NCI-H774 (cell line): ENCODE data around the gene RRBP1.

Source experiments
- DNase-seq: peaks from one replicate; lab custom pipeline; 2025; lab: John Stamatoyannopoulos, UW

Gene RRBP1

DNA sequence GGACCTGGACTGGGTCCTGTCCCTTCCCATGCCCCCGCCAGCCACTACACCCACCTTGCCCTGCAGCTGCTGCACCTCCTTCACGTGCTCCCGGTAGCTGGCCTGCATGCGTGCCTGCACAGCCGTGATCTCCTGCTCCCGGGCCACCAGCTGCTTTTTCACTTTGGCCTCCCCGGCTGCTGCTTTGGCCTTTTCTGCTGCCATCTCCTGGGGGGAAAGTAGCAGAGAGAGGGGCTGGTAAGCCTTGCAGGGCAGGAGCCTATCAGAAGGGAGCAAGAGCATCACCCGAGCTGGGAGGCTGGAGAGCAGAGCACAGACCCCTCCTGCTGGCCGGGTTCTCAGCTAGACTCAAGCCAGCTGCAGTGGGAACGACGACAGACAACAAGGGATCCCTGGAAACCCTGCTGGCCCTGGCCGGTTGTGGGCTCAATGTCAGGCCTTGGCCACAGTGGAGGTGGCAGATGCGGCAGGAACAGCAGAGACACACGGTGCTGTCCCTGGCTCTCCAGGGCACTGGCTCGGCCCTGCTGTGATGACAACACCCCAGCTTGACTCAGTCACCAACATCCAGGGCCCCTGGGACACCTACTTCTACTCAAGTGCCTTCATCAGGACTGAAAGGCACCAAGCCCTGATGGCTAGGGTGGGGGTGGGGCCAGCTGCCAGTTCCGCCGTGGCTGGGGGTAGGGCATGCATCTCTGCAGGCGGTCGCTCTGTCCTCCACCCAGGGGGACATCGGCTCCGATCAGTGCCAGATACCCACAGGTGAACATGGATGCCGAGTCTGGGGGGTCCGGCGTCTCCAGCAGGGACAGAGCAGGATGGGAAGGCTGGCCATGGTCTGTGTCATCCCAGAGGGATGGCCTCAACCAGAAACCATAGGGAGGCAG lies 45.3 kb downstream of the RRBP1 start:
- no peak for DNase-seq

DNA sequence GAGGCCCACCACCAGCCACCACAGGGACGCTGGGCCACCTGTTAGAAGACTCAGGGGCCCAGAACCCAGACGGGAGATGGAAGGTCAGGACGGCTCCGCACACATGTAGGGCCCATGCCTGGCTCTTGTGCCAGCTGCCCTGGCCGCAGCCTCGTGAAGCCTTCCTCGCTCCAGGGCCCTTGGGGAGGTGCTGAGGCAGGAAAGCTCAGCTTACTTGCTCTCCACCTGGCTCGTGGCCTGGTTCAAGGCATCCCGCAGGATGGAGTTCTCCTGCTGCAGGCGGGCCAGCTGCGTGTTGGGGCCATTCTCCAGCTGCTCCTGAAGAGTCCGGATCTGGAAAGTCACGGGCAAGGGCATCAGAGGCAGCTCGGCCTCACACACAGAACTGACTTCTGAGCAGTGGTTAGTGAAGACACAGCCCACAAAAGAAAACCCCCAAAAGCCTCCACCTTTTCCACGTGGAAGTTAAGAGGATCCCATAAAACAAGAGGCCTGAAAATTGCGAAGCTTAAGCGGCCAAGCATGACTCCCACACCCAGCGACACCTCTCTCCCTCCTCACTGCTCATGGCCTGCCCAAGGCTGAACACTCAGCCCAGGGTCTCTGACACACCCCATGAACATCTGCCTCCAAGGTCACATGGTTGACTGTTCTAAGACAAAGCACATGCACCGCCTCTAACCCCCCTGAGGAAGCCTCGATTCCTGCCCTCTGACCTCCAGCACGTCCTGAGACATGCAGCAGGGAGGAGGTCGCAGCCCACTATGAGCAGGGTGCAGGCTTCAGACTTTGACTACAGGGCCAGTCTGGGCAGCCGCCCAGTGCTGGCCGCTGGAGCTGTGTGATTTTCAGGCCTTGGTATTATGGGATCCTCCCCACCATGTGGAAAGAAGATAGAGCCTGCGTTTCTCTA lies 46.5 kb downstream of the RRBP1 start:
- DNase-seq = no peak

DNA sequence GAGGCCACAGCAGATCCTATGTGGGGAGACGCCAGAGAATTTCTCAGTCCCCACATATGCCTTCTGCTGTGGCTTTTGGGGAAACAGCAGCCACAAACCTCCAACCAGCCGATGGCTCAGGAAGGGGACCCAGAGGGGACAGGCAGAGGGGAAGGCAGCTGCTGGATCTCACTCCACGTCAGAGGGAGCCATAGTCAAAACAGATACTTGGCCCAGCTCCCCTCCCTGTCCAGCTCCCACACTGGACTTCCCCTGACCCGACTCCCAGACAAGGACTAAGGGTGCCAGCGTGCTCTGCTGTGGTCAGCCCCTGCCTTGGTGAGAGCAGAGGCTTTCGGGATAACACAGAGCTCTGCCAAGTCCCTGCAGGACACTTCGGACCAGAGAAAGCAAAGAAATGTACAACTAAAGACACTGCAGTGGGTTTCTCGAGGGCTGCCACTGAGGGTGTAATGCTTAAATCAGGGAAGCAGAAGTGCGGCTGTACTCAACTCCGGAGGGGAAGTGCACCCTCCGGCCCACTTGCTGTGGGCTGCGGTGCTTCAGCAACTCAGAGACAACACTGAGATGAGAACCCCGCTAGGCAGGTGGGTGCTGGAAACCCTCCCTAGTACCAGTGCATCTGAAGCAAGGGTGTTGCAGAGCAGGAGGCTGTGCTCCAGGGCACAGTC lies 47.2 kb downstream of the RRBP1 start:
- DNase-seq = no peak

DNA sequence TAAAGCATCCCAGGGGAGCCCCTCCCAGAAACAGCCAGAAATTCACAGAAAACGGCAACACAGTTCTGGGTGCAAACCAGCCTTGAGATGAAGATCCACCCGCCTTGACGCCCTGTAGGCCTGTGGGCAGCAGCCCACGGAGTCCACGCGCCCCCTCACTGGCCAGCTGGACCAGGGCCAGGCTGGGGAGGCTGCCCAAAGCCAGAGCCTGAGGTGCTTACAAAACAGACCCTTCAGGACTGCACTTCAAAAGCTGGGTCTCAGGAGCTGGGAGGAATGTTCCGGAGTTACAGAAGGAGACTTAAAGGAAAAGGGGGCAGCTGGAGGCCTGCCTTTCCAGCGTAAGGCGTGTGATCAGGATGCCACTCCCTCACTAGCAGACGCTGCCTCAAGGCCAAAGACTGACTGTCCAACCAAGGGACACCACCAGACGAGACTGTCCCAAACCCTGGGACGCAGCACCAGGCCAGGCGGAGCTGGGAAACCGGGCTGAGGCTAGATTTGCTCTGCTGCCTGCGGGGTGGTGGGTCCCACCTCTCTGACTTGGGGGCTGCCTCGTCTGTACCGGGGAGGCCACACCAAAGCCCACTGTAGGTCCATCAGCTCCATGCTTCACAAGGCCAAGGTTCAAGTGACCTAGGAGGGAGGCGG lies 48.1 kb downstream of the RRBP1 start:
- DNase-seq = no peak

DNA sequence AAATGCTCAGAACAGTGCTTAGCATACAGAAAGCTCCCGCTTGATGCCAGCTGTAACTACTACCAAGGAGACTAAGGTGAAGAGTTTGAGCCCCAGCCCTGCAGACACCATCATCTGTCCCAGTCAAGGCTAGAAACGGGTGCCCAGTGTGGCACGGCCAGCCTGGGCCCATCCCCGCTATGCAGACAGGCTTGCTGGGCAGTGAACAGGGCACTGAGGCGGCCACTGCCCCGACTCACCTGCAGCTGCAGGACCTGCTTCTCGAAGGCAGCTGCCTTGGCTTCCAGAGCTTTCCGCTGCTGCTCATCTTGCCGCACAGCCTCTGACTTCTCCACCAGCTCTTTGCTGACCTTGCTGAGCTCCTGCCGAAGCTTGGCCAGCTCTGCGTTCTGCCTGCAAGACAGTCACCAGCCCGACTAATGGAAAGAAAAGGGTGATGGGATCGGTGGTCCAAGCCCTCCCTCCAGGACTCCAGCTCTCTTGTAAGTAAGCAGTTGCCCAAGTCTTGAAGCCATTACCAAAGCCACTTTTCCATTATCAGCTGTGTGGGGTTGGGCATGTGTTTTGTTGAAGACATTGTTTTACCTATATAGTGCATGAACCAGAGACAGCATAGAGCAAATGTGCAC lies 48.7 kb downstream of the RRBP1 start:
- DNase-seq = no peak

DNA sequence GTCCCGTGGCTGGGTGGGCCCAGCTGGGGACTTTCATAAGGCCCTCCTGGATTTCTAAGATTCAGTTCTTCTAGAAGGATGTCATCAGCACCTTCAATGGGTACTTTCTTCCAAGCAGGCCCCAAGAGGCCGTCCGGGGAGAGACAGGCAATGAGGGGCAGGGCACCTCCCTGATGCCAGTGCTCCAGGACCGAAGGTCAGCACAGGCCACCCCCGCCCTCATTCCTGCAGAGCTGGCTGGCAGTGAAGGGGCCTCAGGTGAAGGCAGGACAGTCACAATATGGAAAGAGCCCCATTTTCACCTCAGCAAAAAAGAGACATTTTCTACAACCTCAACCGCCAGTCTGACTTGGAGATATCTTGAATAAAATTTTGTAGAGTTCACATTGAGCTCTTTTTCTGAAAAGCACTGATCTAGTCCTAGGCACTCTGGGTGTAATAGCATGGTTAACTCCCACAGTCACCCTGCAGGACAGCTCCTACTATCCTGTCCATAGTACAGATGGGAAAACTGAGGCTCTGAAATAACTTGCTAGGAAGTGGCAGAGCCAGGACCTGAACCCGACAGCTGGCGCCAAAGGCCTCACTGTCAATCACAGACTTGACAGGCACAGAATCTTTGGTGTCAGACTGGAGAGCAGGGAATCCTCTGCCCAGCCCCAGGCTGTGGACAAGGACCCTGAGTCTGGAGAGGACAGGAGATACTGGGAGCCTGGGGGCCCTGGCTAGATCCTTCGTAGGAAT lies 50.3 kb downstream of the RRBP1 start:
- no peak for DNase-seq

DNA sequence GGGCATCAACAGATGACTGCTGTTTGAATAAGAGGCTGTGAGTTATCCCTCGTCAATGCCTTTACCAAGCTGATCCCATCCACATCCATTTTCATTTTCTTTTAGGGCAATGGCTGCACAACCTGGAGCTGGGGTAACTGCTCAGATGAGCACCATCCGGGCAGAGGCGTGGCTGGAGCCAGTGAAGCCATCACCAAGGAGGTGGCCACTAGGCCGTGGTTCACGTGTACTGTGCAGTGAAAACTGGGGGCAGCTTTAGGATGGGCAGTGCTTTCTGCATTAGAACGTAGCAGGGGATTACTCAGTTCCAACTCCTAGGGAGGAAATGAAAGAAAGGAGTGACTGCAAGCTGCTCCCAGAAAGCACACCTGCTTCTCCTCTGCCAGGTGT lies 51.2 kb downstream of the RRBP1 start:
- DNase-seq = no peak

DNA sequence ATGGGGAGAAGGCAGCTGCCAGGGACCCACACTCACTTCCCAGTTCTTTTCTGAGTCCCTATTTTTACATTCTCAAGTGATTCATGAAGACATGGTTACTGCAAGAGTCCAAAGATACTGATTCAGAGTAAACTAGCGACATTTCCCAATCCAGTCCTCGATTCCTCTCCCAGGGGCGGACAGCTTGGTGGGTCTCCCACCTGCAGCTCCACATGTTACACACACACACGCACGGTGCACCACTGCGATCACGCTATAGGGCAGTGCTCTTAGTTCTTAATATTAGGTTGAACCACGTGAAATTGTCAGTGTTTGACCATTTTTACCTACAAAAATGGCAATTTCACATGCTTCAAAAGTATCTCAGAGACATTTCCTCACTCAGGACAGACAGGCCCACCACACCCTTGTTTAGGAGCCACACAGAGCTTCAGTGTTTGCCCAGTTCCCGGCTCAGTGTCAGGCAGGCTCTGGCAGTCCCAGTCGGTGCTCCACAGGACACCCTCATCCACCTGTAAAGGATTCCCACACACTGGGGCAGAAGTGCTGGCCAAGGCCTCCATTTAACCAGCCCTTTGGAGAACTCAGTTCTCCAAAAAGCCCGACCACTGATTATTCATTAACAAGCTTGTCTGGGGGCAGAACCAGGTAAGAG lies 51.8 kb downstream of the RRBP1 start:
- DNase-seq = no peak

DNA sequence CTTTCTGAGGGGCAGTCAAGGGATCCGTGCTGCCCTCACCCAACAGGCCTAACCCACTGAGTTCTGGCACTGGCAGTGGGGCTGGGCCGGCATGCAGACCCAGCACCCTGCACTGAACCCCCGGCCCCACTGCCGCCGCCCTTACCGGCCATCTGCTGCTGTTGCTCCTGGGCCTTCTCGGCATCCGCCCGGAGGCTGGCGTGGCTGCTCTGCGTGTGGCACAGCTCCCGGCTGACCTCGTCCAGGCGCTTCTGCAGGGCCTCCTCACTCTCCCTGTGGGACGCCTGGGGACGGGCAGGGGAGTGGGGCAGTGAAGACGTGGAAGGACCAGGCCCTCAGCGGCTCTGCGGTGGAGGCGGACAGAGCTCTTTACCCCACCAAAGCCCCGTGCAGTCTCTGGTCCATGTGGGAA lies 52.4 kb downstream of the RRBP1 start:
- DNase-seq = no peak

DNA sequence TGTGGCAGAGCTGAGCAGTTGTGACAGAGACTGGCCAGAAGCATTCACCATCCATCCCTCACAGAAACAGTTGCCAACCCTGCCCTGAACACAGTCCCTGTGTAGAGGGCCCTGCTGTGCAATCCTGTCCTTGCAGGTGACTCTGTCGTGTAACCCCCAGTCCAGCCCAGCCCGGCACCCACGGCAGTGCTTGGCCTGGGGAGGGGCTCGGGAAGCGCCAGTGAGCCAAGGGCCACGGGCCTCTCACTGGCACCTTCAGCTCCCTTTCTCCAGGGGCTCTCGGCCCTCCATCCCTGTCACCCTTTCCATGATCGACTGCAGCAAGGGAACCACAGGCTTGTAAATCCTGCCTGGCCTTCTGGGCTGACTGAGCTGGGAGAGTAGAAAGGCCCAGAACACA lies 53.0 kb downstream of the RRBP1 start:
- DNase-seq = no peak

DNA sequence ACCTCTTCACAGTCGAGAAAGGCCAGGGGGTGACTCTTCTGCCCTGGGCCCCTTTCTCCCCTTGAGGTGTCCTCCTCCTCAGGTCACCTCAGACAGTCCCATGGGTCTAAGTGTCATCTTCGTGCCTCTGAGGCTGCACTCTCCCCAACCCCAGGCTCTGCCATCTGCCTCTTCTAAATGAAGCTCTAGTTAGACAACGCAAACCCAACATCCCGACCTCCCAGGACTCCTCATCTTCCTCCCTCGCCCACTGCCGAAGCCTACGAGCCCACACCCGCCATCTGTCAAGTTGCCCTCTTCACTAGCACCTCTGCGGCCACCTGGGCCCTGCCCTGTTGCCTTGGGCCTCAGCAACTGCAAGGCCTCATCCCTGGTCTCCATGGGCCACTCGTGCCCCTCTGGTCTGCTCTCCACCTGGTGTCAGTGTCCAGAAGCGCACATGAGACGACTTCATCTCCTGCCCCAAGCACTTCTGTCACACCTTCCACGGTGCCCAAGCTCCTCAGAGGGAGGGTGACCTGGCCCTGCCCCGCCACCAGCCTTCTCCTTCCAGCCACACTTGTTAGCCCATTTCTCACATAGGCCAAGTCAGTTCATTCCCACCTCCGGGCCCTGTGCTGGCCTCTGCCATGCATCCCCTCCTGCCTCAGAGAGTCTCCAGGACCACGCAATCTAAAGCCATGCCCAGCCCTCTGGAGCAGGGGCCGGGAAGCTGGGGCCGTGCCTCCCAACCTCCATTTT lies 53.8 kb downstream of the RRBP1 start:
- no peak for DNase-seq

DNA sequence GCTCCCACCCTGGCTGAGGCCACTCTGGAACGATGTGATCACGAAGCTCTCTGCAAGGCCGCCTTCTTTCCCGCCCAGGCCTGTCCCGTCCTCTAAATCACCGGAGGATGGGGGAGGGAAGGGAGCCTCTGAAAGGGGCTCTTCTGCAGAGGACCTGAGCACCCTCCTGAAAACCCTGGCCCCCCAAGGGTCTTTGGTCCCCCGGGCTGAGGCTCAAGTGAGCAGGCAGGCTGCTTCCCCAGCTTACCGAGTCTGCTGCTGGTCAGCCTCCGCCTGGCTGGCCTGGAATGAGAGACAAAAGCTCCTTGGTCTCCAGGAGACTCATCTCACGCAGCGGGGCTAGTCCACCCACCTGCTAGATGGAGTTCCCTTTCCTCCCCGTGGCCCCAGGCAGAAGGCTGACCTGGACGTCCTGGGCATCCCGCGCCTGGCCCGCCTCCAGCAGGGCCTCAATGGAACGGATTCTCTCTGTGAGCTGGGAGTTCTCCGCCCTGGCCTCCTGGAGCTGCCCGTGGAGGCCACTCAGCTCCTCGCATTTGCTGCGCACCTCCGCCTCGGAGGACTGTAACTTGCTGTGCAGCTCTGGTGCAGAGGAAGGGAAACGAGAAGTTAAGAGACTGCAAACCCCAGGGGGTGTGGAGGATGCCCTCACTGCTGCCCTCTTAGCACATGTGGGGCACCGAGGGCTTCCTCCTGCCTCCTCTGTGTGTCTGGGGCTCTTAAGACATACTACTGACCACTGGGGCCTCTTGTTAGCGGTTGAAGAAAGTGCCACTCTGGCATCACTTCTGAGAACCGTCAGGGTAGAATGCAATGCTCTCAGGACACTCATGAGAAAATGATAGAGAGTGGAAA lies 54.7 kb downstream of the RRBP1 start:
- DNase-seq = no peak

DNA sequence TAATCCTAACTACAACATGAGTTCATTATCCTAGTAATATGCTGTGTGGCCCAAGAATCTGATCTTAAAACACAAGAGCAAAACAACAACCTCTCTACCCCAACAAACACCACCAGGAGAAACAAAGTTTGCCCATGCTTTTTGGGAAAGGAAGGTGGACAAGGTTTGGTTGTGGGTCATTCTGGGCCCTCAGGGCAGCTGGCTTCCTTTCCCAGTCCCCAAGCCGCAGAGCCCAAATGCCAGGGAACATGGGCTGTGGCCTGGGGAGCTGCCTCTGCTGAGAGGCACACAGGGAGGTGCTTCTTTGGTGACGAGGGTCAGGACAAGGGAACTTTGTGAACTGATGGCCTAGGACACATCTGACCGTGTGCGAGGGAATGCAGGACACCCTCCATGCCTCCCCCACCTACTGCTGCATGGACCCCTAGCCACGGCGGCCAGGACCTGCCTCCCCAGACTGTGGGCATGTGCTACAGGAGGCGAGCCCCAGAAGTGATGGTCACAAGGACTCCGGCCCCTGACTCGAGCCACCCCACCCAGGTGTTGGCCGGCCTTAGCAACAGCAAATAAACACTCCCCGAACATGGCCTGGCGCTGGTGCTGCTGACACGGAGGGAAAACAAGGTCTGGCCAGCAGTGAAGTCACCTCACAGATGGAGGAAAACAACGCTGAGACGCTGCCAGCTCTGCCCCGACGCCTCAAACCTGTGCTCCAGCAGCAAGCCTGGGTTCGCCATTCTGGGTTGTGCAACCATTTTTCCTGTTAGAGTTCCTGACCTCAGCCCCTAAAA lies 55.6 kb downstream of the RRBP1 start:
- DNase-seq = no peak

DNA sequence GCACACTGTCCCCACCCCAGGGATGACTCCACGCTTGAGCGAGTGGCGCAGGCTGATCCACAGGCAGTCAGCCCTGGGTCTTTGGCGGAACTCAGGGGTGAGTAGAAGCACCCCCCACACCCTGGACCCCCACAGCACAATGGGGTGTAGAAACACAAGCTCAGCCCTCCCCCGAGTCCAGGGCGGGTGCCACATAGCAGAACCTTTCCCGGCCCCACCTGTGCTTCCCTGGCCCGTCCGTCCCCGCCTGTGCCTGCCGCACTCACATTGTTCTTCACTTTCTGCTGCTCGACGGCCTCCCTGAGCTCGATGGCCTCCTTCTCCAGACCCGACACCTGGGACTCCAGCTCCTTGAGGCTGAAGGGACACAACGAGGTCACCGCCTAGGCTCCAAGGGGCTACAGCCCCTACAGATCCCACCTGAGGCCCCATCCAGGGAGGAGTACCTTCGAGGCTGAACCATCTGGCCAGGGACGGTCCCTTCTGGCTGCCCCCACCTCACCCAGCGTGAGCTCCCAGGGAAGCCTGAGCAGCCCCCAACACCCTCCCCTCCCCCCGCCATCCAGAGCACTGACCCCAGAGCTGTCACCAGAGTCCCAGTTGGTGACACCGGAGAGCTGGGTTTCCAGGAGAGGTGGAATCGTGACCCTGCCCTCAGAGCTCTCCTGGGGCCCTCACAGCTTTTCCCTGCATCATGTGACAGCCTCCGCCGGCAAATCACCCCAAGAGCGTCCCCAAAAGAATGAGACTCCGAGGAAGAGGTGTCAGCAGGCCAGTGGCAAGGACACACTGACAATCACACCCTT lies 56.6 kb downstream of the RRBP1 start:
- no peak for DNase-seq

DNA sequence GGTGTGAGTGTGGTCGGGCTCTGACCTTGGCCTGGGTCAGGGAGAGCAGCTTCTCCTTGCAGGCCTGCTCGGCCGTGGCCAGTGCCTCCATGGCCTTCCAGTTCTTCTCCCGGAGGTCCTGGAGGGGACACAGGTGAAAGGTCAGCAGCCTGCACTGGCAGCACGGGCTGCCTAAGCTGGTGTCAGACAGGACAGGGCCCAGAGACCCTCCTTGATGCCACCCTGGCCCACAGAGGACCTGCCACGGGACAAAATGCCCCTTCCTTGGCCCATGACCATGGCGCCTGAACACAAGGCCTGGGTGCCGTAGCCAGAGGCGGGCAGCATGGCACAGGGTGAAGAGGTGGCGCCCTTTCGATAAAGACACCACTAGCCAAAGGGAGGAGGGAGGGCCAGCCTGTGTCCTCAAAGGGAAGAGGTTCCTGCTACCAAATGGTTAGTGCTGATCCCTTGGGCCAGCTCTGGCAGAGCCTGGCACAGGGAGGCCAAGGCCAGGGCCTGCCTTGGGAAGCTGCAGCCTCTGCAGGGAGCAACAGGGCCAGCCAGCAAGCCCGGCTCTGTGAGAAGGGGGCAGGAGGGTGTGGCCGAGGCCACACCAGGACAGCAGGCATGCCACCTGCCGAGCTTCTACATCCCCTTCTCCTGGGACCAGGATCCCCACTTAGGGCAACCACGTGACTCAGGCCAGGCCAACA lies 57.3 kb downstream of the RRBP1 start:
- no peak for DNase-seq

DNA sequence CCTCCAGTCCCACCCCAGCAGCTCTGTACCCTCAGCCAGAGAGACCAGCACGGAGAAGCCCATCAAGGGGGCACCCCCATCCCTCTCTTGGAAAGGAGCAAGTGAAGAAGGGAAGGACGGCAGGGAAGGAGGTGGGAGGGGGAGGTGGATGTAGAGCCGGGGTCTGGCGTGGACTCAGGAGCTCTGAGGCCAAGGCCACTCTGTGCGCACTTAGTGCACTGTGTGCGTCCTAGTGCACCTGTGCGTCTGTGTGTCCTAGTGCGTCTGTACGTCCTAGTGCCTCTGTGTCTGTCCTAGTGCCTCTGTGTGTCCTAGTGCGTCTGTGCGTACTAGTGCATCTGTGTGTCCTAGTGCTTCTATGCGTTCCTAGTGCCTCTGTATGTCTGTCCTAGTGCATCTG lies 58.0 kb downstream of the RRBP1 start:
- no peak for DNase-seq
